Upper lobe of left lung (tissue), 6 donors: Measurements from ENCODE around the gene CYP3A4. TPM values are rescaled to one million over a fixed set of nuclear protein-coding genes. Genes with fewer than 3 reads are reported as not detected.
"Not testable (repeated sequence)": the region's sequence is repeated elsewhere in the genome, so short reads cannot be mapped to it uniquely, and the experiment has no call there.

Experiments used
- ATAC-seq, 2 donors: fragments of 200-7000 bp; cut with Tn5 transposase; one replicate each; pipeline ENCODE4 v1.9.1; 2022; ENCODE audit warnings: mild to moderate bottlenecking in 2 of 2, moderate library complexity in 2 of 2; ENCODE audit not compliant: low FRiP score in 2 of 2
- DNase-seq, 2 donors: peaks; one replicate each; pipeline ENCODE4 v3.0.0-alpha.2; 2019 to 2020
- H3K27ac ChIP-seq, 4 donors: fragments of 200-600 bp; sonication (generic); one replicate each; pipeline ENCODE4 v1.5.1; 2016 to 2019
- H3K27me3 ChIP-seq, 4 donors: fragments of 200-600 bp; sonication (generic); one replicate each; pipeline ENCODE4 v1.5.1; 2017 to 2019
- H3K36me3 ChIP-seq, 4 donors: fragments of 200-600 bp; sonication (generic); one replicate each; pipeline ENCODE4 v1.5.1; 2016 to 2019
- H3K4me1 ChIP-seq, 4 donors: fragments of 200-600 bp; sonication (generic); one replicate each; pipeline ENCODE4 v1.5.1; 2018 to 2019
- H3K4me3 ChIP-seq, 4 donors: fragments of 200-600 bp; sonication (generic); one replicate each; pipeline ENCODE4 v1.5.1; 2017 to 2019; ENCODE audit warnings: mild to moderate bottlenecking in 2 of 4, moderate library complexity in 1 of 4
- H3K9me3 ChIP-seq, 4 donors: fragments of 200-600 bp; sonication (generic); one replicate each; pipeline ENCODE4 v1.5.1; 2018 to 2019
- EP300 ChIP-seq, 4 donors: sonication (generic); formaldehyde crosslinking; IDR thresholded peaks; one replicate each; pipeline ENCODE4 v1.5.1; 2017; ENCODE audit warnings: antibody characterized with exemption in 4 of 4, control low read depth in 2 of 4
- POLR2A ChIP-seq, 4 donors: fragments of 450-650 bp; IDR thresholded peaks; one replicate each; pipeline ENCODE4 v1.5.1; 2016 to 2017; ENCODE audit warnings: antibody characterized with exemption in 4 of 4, mild to moderate bottlenecking in 2 of 4
- POLR2AphosphoS5 ChIP-seq, 2 donors: sonication (generic); formaldehyde crosslinking; IDR thresholded peaks; one replicate each; pipeline ENCODE4 v1.5.1; 2017; ENCODE audit warnings: antibody characterized with exemption in 2 of 2
- WGBS, 2 donors: methylation state at CpG; one replicate each; pipeline ENCODE4 v1.1.5; 2017 to 2018; 5-methylcytosine and 5-hydroxymethylcytosine counted together
- total RNA-seq, 6 donors: library from RNA; depleted of rRNA in 4 of 6; stranded (reverse); fragments of >200 nt in 4 of 6; gene quantifications; one replicate each; pipeline versions ENCODE4 v1.1.0 to v1.2.1, GENCODE V29; 2016 to 2021
- TF ChIP-seq, protein P1 (sequence below), 6 experiments: fragments of 450-650 bp in 4 of 6; fragments of 200-600 bp in 2 of 6; sonication (generic) in 2 of 6; IDR thresholded peaks; one replicate each; pipeline ENCODE4 v1.5.1; 2016 to 2019; ENCODE audit warnings: antibody characterized with exemption in 6 of 6
- donor health status: DM: no; HTN: no; CAD: no; lungs with moderate emphysema.
- donor health status: DM: no; HTN: yes; CAD: no; lungs with severe emphysema.

The CYP3A4 gene
- total RNA-seq, 6 donors from 2014 or later = 0.34 to 1.5 (median 0.46) TPM; not detected in 3

DNA sequence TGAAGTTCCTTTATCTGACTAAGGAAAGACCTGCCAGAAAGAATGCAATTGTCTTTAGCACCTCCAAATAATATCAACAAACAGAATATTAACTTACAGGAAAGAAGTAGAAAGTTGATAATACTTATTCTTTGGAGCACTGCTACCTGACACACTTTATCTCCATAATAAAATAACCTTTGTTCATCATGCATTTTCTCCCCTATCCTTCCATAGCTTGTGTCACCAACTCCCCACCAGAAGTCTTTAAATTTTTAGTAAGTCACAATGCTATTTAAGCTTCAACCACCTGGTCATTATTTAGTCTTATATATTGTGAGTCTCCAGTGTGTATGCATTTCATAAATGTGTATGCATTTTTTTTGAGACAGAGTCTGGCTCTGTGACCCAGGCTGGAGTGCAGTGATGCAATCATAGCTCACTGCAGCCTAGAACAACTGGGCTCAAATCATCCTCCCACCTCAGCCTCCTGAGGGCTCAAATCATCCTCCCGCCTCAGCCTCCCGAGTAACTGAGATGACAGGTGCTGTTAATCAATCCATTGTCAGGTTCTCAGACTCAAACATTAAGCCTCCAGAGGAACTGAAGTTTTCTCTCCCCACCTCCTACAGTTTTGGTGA, 36.5 kb upstream of the CYP3A4 start:
- no peak for DNase-seq
- no peaks in the 10 kb centered on the region for H3K36me3 ChIP-seq
- no peaks in the 10 kb centered on the region for H3K4me1 ChIP-seq
- H3K9me3 ChIP-seq = no peaks in the 10 kb centered on the region
- ATAC-seq = no peak
- no peaks in the 10 kb centered on the region for H3K27me3 ChIP-seq
- H3K27ac ChIP-seq = no peak overlapping the region
- TF ChIP-seq POLR2A (IDR thresholded peaks at IDR 0.05) = no peak
- TF ChIP-seq, protein P1, sequence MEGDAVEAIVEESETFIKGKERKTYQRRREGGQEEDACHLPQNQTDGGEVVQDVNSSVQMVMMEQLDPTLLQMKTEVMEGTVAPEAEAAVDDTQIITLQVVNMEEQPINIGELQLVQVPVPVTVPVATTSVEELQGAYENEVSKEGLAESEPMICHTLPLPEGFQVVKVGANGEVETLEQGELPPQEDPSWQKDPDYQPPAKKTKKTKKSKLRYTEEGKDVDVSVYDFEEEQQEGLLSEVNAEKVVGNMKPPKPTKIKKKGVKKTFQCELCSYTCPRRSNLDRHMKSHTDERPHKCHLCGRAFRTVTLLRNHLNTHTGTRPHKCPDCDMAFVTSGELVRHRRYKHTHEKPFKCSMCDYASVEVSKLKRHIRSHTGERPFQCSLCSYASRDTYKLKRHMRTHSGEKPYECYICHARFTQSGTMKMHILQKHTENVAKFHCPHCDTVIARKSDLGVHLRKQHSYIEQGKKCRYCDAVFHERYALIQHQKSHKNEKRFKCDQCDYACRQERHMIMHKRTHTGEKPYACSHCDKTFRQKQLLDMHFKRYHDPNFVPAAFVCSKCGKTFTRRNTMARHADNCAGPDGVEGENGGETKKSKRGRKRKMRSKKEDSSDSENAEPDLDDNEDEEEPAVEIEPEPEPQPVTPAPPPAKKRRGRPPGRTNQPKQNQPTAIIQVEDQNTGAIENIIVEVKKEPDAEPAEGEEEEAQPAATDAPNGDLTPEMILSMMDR (IDR thresholded peaks at IDR 0.05) = no peak
- no peak for TF ChIP-seq EP300 (IDR thresholded peaks at IDR 0.05)
- 96 to 97% methylated on average over 2 of the region's 2 CpGs for WGBS, 2 donors
- H3K4me3 ChIP-seq = no peak overlapping the region

DNA sequence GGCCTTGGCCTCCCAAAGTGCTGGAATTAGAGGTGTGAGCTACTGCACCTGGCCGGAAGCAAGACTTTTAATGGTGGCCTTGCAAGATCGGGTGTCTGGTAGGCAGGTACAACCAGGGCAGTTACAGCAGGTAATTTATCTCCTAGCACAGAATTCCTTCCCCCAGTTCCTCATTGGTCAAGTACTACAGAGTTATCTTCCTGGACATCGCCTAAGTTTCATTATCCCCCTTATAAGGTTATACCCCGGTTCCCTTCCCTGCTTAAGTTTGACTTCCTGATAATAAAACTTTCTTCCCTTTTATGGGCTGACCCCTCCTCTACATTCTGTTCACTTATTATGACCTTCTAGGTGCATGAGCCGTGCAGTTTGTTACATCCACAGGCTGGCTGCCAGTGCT, 24.8 kb upstream of the CYP3A4 start:
- WGBS, 2 donors = 79 to 86% methylated on average over 5 of the region's 5 CpGs
- H3K36me3 ChIP-seq = no peaks in the 10 kb centered on the region
- no peak overlapping the region for H3K4me3 ChIP-seq
- ATAC-seq = no peak
- no peak for TF ChIP-seq POLR2A (IDR thresholded peaks at IDR 0.05)
- DNase-seq = no peak
- H3K4me1 ChIP-seq = no peaks in the 10 kb centered on the region
- H3K27ac ChIP-seq = no peak overlapping the region
- H3K27me3 ChIP-seq = no peaks in the 10 kb centered on the region
- H3K9me3 ChIP-seq = peaks cover 0 to 5% (median 0%) of the 10 kb centered on the region in 4 donors

DNA sequence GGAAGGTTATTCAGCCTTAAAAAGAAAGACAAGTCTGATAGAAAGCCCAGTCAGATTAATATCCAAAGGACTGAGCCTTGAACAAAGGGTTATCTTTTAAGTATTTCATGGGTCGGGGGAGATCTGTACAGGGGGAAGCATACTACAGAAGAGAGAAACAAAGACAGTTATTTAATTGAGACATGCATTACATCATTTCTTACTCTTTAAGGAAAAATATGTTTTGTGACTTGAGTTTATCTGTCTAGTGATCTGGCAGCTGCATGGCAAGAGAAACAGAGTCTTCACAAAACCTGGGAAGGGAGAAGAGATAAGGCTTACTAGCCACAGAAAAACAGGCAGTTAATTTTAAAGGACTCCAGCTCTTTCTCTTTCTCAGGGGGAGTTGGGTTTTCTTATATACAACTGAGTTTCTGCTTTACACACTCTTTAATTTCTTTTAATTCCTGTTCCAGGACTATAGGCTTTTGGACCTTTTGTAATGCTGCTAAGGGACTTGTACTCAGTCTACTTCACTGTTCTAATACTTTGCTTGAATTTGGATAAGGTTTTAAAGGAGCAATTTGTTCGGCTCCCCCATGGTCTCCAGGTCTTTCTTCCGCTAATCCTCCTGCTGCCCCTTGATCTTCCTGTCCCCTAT, 23.0 kb upstream of the CYP3A4 start:
- no peak for TF ChIP-seq EP300 (IDR thresholded peaks at IDR 0.05)
- TF ChIP-seq POLR2AphosphoS5 (IDR thresholded peaks at IDR 0.05) = no peak
- TF ChIP-seq POLR2A (IDR thresholded peaks at IDR 0.05) = no peak
- TF ChIP-seq, protein P1 (IDR thresholded peaks at IDR 0.05) = no peak
- ATAC-seq = no peak
- no peaks in the 10 kb centered on the region for H3K4me1 ChIP-seq
- 81 to 84% methylated on average over 3 of the region's 3 CpGs for WGBS, 2 donors
- peaks cover 0 to 8% (median 0%) of the 10 kb centered on the region in 4 donors for H3K9me3 ChIP-seq
- H3K27ac ChIP-seq = no peak overlapping the region
- H3K27me3 ChIP-seq = no peaks in the 10 kb centered on the region
- DNase-seq = no peak
- H3K4me3 ChIP-seq = no peak overlapping the region
- no peaks in the 10 kb centered on the region for H3K36me3 ChIP-seq

DNA sequence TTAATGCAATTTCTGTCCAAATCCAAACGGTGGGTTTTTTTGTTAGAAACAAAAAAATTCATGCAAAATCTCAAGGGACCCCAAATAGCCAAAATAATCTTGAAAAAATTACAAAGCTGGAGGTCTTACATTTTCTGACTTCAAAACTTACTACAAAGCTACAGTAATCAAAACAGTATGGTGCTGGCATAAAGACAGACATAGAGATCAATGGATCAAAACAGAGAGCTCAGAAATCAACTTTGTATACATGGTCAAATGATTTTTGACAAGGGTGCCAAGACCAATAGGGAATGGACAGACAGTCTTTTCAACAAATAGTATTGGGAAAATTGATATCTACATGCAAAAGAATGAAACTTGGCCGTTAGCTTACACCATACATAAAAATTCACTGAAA, 21.7 kb upstream of the CYP3A4 start:
- no peaks in the 10 kb centered on the region for H3K36me3 ChIP-seq
- no peak for ATAC-seq
- H3K9me3 ChIP-seq = peaks cover 0 to 8% (median 0%) of the 10 kb centered on the region in 4 donors
- H3K27ac ChIP-seq = no peak overlapping the region
- no peak for TF ChIP-seq POLR2AphosphoS5 (IDR thresholded peaks at IDR 0.05)
- TF ChIP-seq EP300 (IDR thresholded peaks at IDR 0.05) = no peak
- TF ChIP-seq, protein P1 (IDR thresholded peaks at IDR 0.05) = no peak
- no peak for TF ChIP-seq POLR2A (IDR thresholded peaks at IDR 0.05)
- no peaks in the 10 kb centered on the region for H3K4me1 ChIP-seq
- H3K27me3 ChIP-seq = no peaks in the 10 kb centered on the region
- H3K4me3 ChIP-seq = no peak overlapping the region
- 83 to 84% methylated on average over 2 of the region's 2 CpGs for WGBS, 2 donors
- no peak for DNase-seq

DNA sequence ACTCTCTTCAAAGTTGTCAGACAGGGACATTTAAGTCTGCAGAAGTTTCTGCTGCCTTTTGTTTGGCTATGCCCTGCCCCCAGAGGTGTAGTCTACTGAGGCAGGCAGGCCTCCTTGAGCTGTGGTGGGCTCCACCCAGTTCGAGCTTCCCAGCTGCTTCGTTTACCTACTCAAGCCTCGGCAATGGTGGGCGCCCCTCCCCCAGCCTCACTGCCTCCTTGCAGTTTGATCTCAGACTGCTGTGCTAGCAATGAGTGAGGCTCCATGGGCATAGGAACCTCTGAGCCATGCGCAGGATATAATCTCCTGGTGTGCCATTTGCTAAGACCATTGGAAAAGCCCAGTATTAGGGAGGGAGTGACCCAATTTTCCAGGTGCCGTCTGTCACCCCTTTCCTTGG, 19.1 kb upstream of the CYP3A4 start:
- WGBS, 2 donors = 78 to 83% methylated on average over 6 of the region's 6 CpGs
- not testable (repeated sequence) for DNase-seq, ATAC-seq, H3K27ac ChIP-seq, H3K4me1 ChIP-seq, H3K9me3 ChIP-seq, H3K36me3 ChIP-seq, H3K4me3 ChIP-seq, H3K27me3 ChIP-seq

DNA sequence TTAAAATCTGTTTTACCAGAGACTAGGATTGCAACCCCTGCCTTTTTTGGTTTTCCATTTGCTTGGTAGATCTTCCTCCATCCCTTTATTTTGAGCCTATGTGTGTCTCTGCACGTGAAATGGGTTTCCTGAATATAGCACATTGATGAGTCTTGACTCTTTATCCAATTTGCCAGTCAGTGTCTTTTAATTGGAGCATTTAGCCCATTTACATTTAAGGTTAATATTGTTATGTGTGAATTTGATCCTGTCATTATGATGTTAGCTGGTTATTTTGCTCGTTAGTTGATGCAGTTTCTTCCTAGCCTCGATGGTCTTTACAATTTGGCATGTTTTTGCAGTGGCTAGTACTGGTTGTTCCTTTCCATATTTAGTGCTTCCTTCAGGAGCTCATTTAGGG, 17.4 kb upstream of the CYP3A4 start:
- not testable (repeated sequence) for ATAC-seq, DNase-seq, H3K9me3 ChIP-seq, H3K27me3 ChIP-seq, H3K27ac ChIP-seq, H3K4me3 ChIP-seq, H3K36me3 ChIP-seq, H3K4me1 ChIP-seq
- WGBS, 2 donors = 90 to 94% methylated on average over 3 of the region's 3 CpGs
